Fibroblast of peridontal ligament (primary cell): ENCODE measurements around the gene KLHL26.

Experiments used
- DNase-seq: peaks from one replicate; pipeline ENCODE4 v3.0.0-alpha.2; 2010; ENCODE audit errors: extremely low read depth

KLHL26 gene

GRCh38 chr19:18718015-18718526 is 81.2 kb downstream of the KLHL26 start:
- no peak for DNase-seq

- no peak for DNase-seq
These were observed 82.1 kb downstream of the KLHL26 start for GRCh38 chr19:18718846-18719458.

- DNase-seq: no peak
These were observed 82.7 kb downstream of the KLHL26 start for GRCh38 chr19:18719541-18719940.
